Bronchial epithelial cell (primary cell): ENCODE data around the gene WDTC1. TPM values are rescaled to one million over a fixed set of nuclear protein-coding genes. Genes with fewer than 3 reads are reported as not detected.

ENCODE experiments used
- DNase-seq: peaks from one replicate; pipeline ENCODE4 v3.0.0-alpha.2; 2010; ENCODE audit warnings: low read depth
- FAIRE-seq: peaks from 2 replicates; lab custom pipeline; 2011; peaks lifted over from hg19 to GRCh38; lab: Jason Lieb, UNC
- H3K27me3 ChIP-seq: 2 replicates; pipeline ENCODE4 v1.5.1; 2011; ENCODE audit warnings: low read length; ENCODE audit not compliant: control insufficient read depth, insufficient read depth
- H3K36me3 ChIP-seq: 2 replicates; pipeline ENCODE4 v1.5.1; 2011; ENCODE audit warnings: low read length; ENCODE audit not compliant: control insufficient read depth, insufficient read depth
- H3K4me3 ChIP-seq: 2 replicates; pipeline ENCODE4 v1.5.1; 2011; ENCODE audit warnings: mild to moderate bottlenecking, low read depth, low read length, control low read depth
- total RNA-seq: library from RNA; depleted of rRNA; stranded (reverse); fragments of >200 nt; gene quantifications from 2 replicates; pipeline ENCODE4 v1.2.1, GENCODE V29; 2014
- TF ChIP-seq, protein P1 (sequence below): IDR thresholded peaks from 2 replicates; pipeline ENCODE4 v1.5.1; 2011; ENCODE audit warnings: mild to moderate bottlenecking, moderate library complexity, low read length, control low read depth, inconsistent platforms; ENCODE audit not compliant: insufficient read depth, severe bottlenecking

The WDTC1 gene
- total RNA-seq, 1 donor from 2014 or later: 13.4 TPM

- Histone ChIP-seq H3K27me3 (no peaks in the 10 kb centered on the region), H3K4me3 (no peak overlapping the region), H3K36me3 (peaks cover 6% of the 10 kb centered on the region)
- FAIRE-seq (no peak), DNase-seq (peak; percentile 59)
- TF ChIP-seq, protein P1, sequence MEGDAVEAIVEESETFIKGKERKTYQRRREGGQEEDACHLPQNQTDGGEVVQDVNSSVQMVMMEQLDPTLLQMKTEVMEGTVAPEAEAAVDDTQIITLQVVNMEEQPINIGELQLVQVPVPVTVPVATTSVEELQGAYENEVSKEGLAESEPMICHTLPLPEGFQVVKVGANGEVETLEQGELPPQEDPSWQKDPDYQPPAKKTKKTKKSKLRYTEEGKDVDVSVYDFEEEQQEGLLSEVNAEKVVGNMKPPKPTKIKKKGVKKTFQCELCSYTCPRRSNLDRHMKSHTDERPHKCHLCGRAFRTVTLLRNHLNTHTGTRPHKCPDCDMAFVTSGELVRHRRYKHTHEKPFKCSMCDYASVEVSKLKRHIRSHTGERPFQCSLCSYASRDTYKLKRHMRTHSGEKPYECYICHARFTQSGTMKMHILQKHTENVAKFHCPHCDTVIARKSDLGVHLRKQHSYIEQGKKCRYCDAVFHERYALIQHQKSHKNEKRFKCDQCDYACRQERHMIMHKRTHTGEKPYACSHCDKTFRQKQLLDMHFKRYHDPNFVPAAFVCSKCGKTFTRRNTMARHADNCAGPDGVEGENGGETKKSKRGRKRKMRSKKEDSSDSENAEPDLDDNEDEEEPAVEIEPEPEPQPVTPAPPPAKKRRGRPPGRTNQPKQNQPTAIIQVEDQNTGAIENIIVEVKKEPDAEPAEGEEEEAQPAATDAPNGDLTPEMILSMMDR: no peak
These were observed 64.4 kb downstream of the WDTC1 start for GRCh38 chr1:27298632-27299384.

- peaks cover 5% of the 10 kb centered on the region for H3K36me3 ChIP-seq
- DNase-seq (peak; percentile 99), FAIRE-seq (peak; percentile 97)
- TF ChIP-seq, protein P1: no peak
- no peak overlapping the region for H3K4me3 ChIP-seq
- no peaks in the 10 kb centered on the region for H3K27me3 ChIP-seq
These were observed 65.2 kb downstream of the WDTC1 start for GRCh38 chr1:27299385-27300271.

- Histone ChIP-seq H3K27me3 (no peaks in the 10 kb centered on the region), H3K36me3 (peaks cover 5% of the 10 kb centered on the region), H3K4me3 (no peak overlapping the region)
- DNase-seq (peak; percentile 79), FAIRE-seq (peak; percentile 47)
- TF ChIP-seq, protein P1: peak; percentile 100
These were observed 66.1 kb downstream of the WDTC1 start for GRCh38 chr1:27300341-27301051.

DNA sequence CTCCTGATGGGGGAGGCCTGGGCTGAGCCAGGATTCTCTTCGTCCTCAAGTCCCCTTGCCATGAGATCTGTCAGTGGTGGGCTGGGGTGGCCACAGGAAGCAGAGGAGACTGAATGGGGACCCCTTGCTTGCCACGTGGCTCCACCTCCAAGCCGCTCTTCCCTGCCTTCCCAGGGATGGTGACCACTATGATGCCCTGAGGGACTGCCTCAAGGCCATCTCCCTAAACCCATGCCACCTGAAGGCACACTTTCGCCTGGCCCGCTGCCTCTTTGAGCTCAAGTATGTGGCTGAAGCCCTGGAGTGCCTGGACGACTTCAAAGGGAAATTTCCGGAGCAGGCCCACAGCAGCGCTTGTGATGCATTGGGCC, 66.6 kb downstream of the WDTC1 start:
- FAIRE-seq: no peak
- H3K4me3 ChIP-seq: no peak overlapping the region

GRCh38 chr1:27301582-27302199, 67.3 kb downstream of the WDTC1 start:
- Histone ChIP-seq H3K4me3 (no peak overlapping the region), H3K27me3 (no peaks in the 10 kb centered on the region), H3K36me3 (peaks cover 5% of the 10 kb centered on the region)
- DNase-seq: no peak
- TF ChIP-seq, protein P1: no peak
- no peak for FAIRE-seq

More for the DNA sequence above, 66.6 kb downstream of the WDTC1 start:
- H3K27me3 ChIP-seq: no peaks in the 10 kb centered on the region
- TF ChIP-seq, protein P1: no peak
- H3K36me3 ChIP-seq: peaks cover 5% of the 10 kb centered on the region
- DNase-seq: no peak
